Esophagus mucosa (tissue), 1 donor: ENCODE results near the gene OSBP2. TPM values are rescaled to one million over a fixed set of nuclear protein-coding genes. Genes with fewer than 3 reads are reported as not detected.
"Not testable (repeated sequence)": the region's sequence is repeated elsewhere in the genome, so short reads cannot be mapped to it uniquely, and the experiment has no call there.

Experiments
- ATAC-seq: fragments of 200-7000 bp; cut with Tn5 transposase; one replicate; pipeline ENCODE4 v1.9.1; 2020
- total RNA-seq: library from RNA; stranded (reverse); gene quantifications from one replicate; pipeline ENCODE4 v1.2.4, GENCODE V29; 2023
- donor health status: DM: yes; HTN: yes; CAD: no.

Gene OSBP2
- 3.0 TPM for total RNA-seq

GRCh38 chr22:30694640-30695350 is at the start of gene OSBP2:
Gene OSBP2 (plus strand): TSS chr22:30694874. CDS start chr22:30694910, 36 bp downstream.
- peak; percentile 51 for ATAC-seq

- ATAC-seq: no peak
These were observed 48.0 kb upstream of the OSBP2 start for GRCh38 chr22:30646518-30647160.

- ATAC-seq: no peak
These were observed 47.1 kb upstream of the OSBP2 start for GRCh38 chr22:30647536-30647935.

GRCh38 chr22:30648825-30649224 is 45.8 kb upstream of the OSBP2 start:
- ATAC-seq: no peak

GRCh38 chr22:30649430-30650007 is 45.2 kb upstream of the OSBP2 start:
- peak; percentile 98 for ATAC-seq

- no peak for ATAC-seq
These were observed 44.1 kb upstream of the OSBP2 start for GRCh38 chr22:30650508-30651116.

- no peak for ATAC-seq
These were observed 41.8 kb upstream of the OSBP2 start for GRCh38 chr22:30652852-30653251.

- ATAC-seq: no peak
These were observed 40.3 kb upstream of the OSBP2 start for GRCh38 chr22:30654361-30654760.

- ATAC-seq: no peak
These were observed 39.1 kb upstream of the OSBP2 start for GRCh38 chr22:30655532-30655931.

GRCh38 chr22:30662040-30662439 is 32.6 kb upstream of the OSBP2 start:
- ATAC-seq: no peak

- no peak for ATAC-seq
These were observed 29.9 kb upstream of the OSBP2 start for GRCh38 chr22:30664798-30665197.

GRCh38 chr22:30665266-30665665 is 29.4 kb upstream of the OSBP2 start:
- ATAC-seq: no peak

GRCh38 chr22:30665786-30666185 is 28.9 kb upstream of the OSBP2 start:
- no peak for ATAC-seq

- ATAC-seq: no peak
These were observed 27.6 kb upstream of the OSBP2 start for GRCh38 chr22:30667107-30667493.

- ATAC-seq: peak; percentile 96
These were observed 26.9 kb upstream of the OSBP2 start, which contains the start of gene DUSP18 for GRCh38 chr22:30667494-30668385. Gene DUSP18 (minus strand): TSS chr22:30667875. CDS start chr22:30664003, 3,872 bp downstream.

GRCh38 chr22:30668386-30668710 is 26.3 kb upstream of the OSBP2 start:
- no peak for ATAC-seq

GRCh38 chr22:30671071-30671470 is 23.6 kb upstream of the OSBP2 start:
- no peak for ATAC-seq

GRCh38 chr22:30673136-30673535 is 21.5 kb upstream of the OSBP2 start:
- no peak for ATAC-seq

GRCh38 chr22:30674482-30674881 is 20.2 kb upstream of the OSBP2 start:
- ATAC-seq: no peak

- no peak for ATAC-seq
These were observed 19.2 kb upstream of the OSBP2 start for GRCh38 chr22:30675436-30675835.

- ATAC-seq: not testable (repeated sequence)
These were observed 18.1 kb upstream of the OSBP2 start for GRCh38 chr22:30676565-30676964.

GRCh38 chr22:30679895-30680690 is 14.6 kb upstream of the OSBP2 start:
- ATAC-seq: not testable (repeated sequence)
